Kidney (tissue), 14 donors: ENCODE measurements around the gene SH3BP4. TPM values are rescaled to one million over a fixed set of nuclear protein-coding genes. Genes with fewer than 3 reads are reported as not detected.

Source experiments
- DNase-seq, 5 donors: peaks; one replicate each; pipeline ENCODE4 v3.0.0-alpha.2; 2013 to 2020
- FAIRE-seq: peaks from 2 replicates; lab custom pipeline; 2012; peaks lifted over from hg19 to GRCh38; lab: Jason Lieb, UNC
- H3K27ac ChIP-seq, 2 donors: one replicate each; pipeline ENCODE4 v1.7.0; 2013; ENCODE audit warnings: low read depth in 2 of 2, low read length in 2 of 2, inconsistent platforms in 1 of 2
- H3K27me3 ChIP-seq: one replicate; pipeline ENCODE4 v1.7.1; 2013; ENCODE audit warnings: low read length, inconsistent platforms; ENCODE audit not compliant: control insufficient read depth, insufficient read depth
- H3K36me3 ChIP-seq, 3 donors: one replicate each; pipeline versions ENCODE4 v1.7.0 to v1.7.1; 2013; ENCODE audit warnings: low read length in 3 of 3, control low read depth in 1 of 3, inconsistent platforms in 1 of 3; ENCODE audit not compliant: insufficient read depth in 3 of 3, control insufficient read depth in 2 of 3
- H3K4me1 ChIP-seq, 3 donors: one replicate each; pipeline versions ENCODE4 v1.7.0 to v1.7.1; 2013; ENCODE audit warnings: low read length in 3 of 3, inconsistent platforms in 1 of 3, low read depth in 1 of 3; ENCODE audit not compliant: control insufficient read depth in 2 of 3, insufficient read depth in 2 of 3
- H3K4me3 ChIP-seq, 3 donors: one replicate each; pipeline versions ENCODE4 v1.7.0 to v1.8.1; 2013; ENCODE audit warnings: low read length in 3 of 3, control low read depth in 1 of 3, inconsistent platforms in 1 of 3
- H3K9ac ChIP-seq, 3 donors: one replicate each; pipeline versions ENCODE4 v1.7.0 to v1.7.1; 2013; ENCODE audit warnings: low read length in 3 of 3, control low read depth in 1 of 3, inconsistent platforms in 1 of 3
- H3K9me3 ChIP-seq, 3 donors: one replicate each; pipeline versions ENCODE4 v1.7.0 to v1.7.1; 2013; ENCODE audit warnings: low read length in 3 of 3, control low read depth in 1 of 3, inconsistent platforms in 1 of 3; ENCODE audit not compliant: control insufficient read depth in 2 of 3, insufficient read depth in 1 of 3
- CTCF ChIP-seq: IDR thresholded peaks from 3 replicates; pipeline ENCODE4 v1.5.1; 2012; ENCODE audit warnings: mild to moderate bottlenecking, moderate library complexity, borderline replicate concordance; ENCODE audit not compliant: insufficient read depth; ENCODE audit errors: extremely low read depth
- intact Hi-C: fragments of 100-400 bp; cut with DNase I; formaldehyde crosslinking; loops from one replicate; pipeline ENCODE4 v1.11.1; 2022
- polyA plus RNA-seq: library from polyadenylated mRNA; stranded (reverse); fragments of 350-450 nt; fragmentation: Illumina TruSeq; extraction: RNeasy Lipid Tissue Mini Kit (QIAGEN cat#74804); gene quantifications from one replicate; pipeline ENCODE4 v1.2.3, GENCODE V29; 2014; ENCODE audit warnings: low read depth, low replicate concordance; ENCODE audit not compliant: insufficient read depth
- total RNA-seq: library from RNA; stranded (reverse); fragmentation: NEBNext Ultra II Directional; extraction: Animal tissue kit (Norgen Biotek cat#: 25700); gene quantifications from one replicate; pipeline ENCODE4 v1.2.1, GENCODE V29; 2021
- donor health status: control.
- donor health status: control.
- donor health status: control.
- donor health status: control.
- donor health status: control.
- donor health status: DM: yes; HTN: yes; CAD: no.
- donor health status: Normal renal cell carcinoma (clear cell type).

SH3BP4 gene
- total and polyA plus RNA-seq, 2 donors from 2014 or later = 20.0 to 52.9 TPM

GRCh38 chr2:235095569-235095968, 143.8 kb downstream of the SH3BP4 start:
- Histone ChIP-seq H3K27me3 (no peaks in the 10 kb centered on the region), H3K9ac (no peak overlapping the region), H3K27ac (no peak overlapping the region), H3K4me1 (no peaks in the 10 kb centered on the region), H3K4me3 (no peak overlapping the region), H3K9me3 (no peaks in the 10 kb centered on the region), H3K36me3 (no peaks in the 10 kb centered on the region)
- DNase-seq (no peak), FAIRE-seq (no peak)
- no peak for TF ChIP-seq CTCF
- intact Hi-C loops = no loop called here

DNA sequence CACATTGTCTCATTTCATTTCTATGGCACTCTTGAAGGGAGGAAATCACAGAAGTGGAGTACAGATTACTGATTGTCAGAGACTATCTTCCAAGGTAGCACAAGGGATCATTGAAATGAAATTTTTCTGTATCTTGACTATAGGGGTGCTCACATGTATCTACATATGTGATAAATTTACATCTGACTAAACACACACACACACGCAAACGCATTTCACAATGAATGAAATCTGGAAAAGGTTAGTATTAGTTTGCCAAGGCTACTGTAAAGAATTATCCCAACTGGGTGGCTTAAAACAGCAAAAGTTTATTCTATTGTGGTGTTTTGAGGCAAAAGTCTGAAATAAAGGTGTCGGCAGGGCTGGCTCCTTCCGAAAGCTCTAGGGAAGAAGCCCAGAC, 144.6 kb downstream of the SH3BP4 start:
- H3K9ac ChIP-seq = no peak overlapping the region
- no peak overlapping the region for H3K27ac ChIP-seq
- no peaks in the 10 kb centered on the region for H3K36me3 ChIP-seq
- no peaks in the 10 kb centered on the region for H3K9me3 ChIP-seq
- no peak for FAIRE-seq
- no peak overlapping the region for H3K4me3 ChIP-seq
- no peaks in the 10 kb centered on the region for H3K27me3 ChIP-seq
- no peak for DNase-seq
- H3K4me1 ChIP-seq = no peaks in the 10 kb centered on the region
- no peak for TF ChIP-seq CTCF
- intact Hi-C loops = no loop called here

DNA sequence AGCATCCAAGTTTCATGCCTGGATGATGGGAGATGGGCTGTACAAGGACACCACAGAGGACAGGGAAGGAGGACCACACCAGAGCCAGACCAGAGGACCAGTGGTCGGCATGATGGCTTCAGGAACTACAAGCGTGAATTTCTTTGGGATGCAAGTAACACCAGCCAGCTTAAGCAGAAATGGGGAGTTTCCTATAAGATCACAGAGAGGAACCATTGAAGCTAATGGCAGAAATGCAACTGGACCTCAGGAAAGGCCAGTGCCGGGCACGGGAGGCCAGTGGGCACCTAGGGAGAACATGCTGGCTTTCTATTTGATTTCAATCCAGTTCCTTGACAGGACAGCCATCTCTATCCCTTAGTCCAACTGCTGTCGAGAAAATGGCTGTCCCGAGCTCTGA, 145.4 kb downstream of the SH3BP4 start:
- H3K4me1 ChIP-seq = no peaks in the 10 kb centered on the region
- no peak overlapping the region for H3K4me3 ChIP-seq
- no peak overlapping the region for H3K27ac ChIP-seq
- H3K27me3 ChIP-seq = no peaks in the 10 kb centered on the region
- intact Hi-C loops = no loop called here
- H3K9me3 ChIP-seq = no peaks in the 10 kb centered on the region
- H3K9ac ChIP-seq = no peak overlapping the region
- FAIRE-seq (no peak), DNase-seq (no peak)
- no peaks in the 10 kb centered on the region for H3K36me3 ChIP-seq
- TF ChIP-seq CTCF = no peak

GRCh38 chr2:235098269-235098668, 146.5 kb downstream of the SH3BP4 start:
- Histone ChIP-seq H3K27ac (no peak overlapping the region), H3K36me3 (no peaks in the 10 kb centered on the region), H3K9ac (no peak overlapping the region), H3K9me3 (no peaks in the 10 kb centered on the region), H3K4me1 (no peaks in the 10 kb centered on the region), H3K27me3 (no peaks in the 10 kb centered on the region), H3K4me3 (no peak overlapping the region)
- FAIRE-seq = no peak
- no peak for TF ChIP-seq CTCF
- DNase-seq = peak in 3 of 5 donors; percentile 25 to 66 (median 66)
- intact Hi-C loops = no loop called here
